ENCODE data around the gene NPAS3. TPM values are rescaled to one million over a fixed set of nuclear protein-coding genes. Genes with fewer than 3 reads are reported as not detected.

NPAS3 gene
- total RNA-seq, 2 experiments from 2014 or later, result not detected

DNA sequence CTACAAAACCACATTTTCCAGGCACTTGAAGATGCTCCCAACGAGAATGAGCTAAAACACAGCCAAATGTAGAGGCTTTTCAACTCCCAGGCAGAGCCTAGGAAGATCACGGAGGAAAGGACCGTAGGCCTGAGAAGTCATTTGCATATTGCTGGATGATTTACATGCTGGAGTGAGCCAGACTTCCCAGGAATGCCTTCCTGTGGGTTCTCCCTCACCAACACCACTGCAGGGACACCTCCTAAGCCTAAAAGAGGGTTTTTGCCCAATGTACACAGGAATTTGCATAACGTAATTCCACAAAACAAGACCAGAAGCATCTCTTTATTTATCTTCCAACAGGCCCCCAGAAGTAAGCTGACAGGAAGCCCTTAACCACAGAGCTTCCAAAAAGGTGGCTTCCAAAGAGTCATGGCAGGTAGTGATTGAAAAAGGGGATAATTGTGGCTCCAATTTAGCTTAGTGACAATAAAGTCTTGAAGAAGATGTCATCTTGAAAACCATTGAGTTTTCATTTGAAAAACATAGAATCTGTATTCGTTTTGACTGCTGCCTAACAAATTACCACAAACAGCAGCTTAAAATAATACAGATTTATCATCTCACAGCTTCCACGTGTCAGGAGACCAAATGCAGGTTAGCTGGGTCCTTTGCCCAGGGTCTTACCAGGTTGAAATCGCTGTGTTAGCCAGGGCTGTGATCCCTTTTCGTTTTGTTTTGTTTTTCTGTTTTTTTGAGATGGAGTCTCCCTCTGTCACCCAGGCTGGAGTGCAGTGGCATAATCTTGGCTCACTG is 896.0 kb downstream of the NPAS3 start:
- Mint-ChIP-seq H3K36me3 (ENCODE audit: low read depth) (no peaks in the 10 kb centered on the region), H3K9me3 (no peaks in the 10 kb centered on the region), H3K4me3 (no peak overlapping the region), H3K4me1 (ENCODE audit: low read depth) (no peaks in the 10 kb centered on the region), H3K27me3 (no peaks in the 10 kb centered on the region), H3K27ac (no peak overlapping the region)
- CTCF ChIA-PET, result interaction anchor here (0.9 to 2.6 kb wide), 6 partner anchors 14 to 497 kb away, joined by 3 to 10 read pairs (median 4); no protein-coding TSS in a partner anchor
- POLR2A ChIA-PET, result interaction anchor here (1.0 kb wide), 1 partner anchor 9 kb away, joined by 3 read pairs; no protein-coding TSS in a partner anchor
- intact Hi-C loops (cut with micrococcal nuclease), result no loop called here
- DNase-seq, result no peak
- no peak for ATAC-seq
- TF ChIP-seq, protein P1, sequence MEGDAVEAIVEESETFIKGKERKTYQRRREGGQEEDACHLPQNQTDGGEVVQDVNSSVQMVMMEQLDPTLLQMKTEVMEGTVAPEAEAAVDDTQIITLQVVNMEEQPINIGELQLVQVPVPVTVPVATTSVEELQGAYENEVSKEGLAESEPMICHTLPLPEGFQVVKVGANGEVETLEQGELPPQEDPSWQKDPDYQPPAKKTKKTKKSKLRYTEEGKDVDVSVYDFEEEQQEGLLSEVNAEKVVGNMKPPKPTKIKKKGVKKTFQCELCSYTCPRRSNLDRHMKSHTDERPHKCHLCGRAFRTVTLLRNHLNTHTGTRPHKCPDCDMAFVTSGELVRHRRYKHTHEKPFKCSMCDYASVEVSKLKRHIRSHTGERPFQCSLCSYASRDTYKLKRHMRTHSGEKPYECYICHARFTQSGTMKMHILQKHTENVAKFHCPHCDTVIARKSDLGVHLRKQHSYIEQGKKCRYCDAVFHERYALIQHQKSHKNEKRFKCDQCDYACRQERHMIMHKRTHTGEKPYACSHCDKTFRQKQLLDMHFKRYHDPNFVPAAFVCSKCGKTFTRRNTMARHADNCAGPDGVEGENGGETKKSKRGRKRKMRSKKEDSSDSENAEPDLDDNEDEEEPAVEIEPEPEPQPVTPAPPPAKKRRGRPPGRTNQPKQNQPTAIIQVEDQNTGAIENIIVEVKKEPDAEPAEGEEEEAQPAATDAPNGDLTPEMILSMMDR (IDR thresholded peaks at IDR 0.05), result no peak

DNA sequence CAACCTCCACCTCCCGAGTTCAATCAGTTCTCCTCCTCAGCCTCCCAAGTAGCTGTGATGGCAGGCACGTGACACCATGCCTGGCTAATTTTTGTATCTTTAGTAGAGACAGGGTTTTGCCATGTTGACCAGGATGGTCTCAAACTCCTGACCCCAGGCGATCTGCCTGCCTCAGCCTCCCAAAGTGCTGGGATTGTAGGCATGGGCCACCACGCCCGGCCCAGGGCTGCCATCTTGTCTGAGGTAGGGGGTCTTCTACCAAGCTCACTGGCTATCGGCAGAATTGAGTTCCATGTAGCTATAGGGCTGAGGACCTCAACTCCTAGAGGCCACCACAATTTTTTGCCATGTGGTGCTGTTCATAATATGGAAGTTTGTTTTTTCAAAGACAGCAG is 896.6 kb downstream of the NPAS3 start:
- Mint-ChIP-seq H3K4me3 (no peak overlapping the region), H3K4me1 (ENCODE audit: low read depth) (no peaks in the 10 kb centered on the region), H3K9me3 (no peaks in the 10 kb centered on the region), H3K27ac (no peak overlapping the region), H3K36me3 (ENCODE audit: low read depth) (no peaks in the 10 kb centered on the region), H3K27me3 (no peaks in the 10 kb centered on the region)
- POLR2A ChIA-PET, result interaction anchor here (1.0 kb wide), 1 partner anchor 9 kb away, joined by 3 read pairs; no protein-coding TSS in a partner anchor
- DNase-seq, result no peak
- ATAC-seq, result no peak
- intact Hi-C loops (cut with micrococcal nuclease), result no loop called here
- TF ChIP-seq, protein P1 (IDR thresholded peaks at IDR 0.05), result no peak
- CTCF ChIA-PET, result interaction anchor here (1.1 to 2.6 kb wide), 5 partner anchors 14 to 393 kb away, joined by 3 to 10 read pairs (median 5); no protein-coding TSS in a partner anchor

DNA sequence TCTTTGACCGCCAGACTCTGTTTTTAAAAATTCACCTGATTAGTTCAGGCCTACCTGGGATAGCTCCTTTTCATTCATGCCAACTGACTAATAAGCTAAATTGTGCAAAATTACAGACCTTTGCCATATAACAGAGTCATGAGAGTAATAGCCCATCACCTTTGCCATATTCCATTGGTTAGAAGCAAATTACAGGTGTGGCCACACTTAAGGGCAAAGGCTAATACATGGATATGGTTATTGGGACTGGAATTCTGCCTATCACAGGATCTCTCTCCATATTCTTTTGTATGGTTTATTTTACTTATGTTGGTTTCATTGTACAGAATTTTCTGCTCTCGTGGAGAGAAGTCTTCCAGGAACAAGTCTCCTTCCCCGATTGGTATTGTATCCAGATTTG is 897.0 kb downstream of the NPAS3 start:
- intact Hi-C loops (cut with micrococcal nuclease), result no loop called here
- no peak for DNase-seq
- Mint-ChIP-seq H3K27ac (no peak overlapping the region), H3K4me3 (no peak overlapping the region), H3K36me3 (ENCODE audit: low read depth) (no peaks in the 10 kb centered on the region), H3K9me3 (no peaks in the 10 kb centered on the region), H3K27me3 (no peaks in the 10 kb centered on the region), H3K4me1 (ENCODE audit: low read depth) (no peaks in the 10 kb centered on the region)
- TF ChIP-seq, protein P1 (IDR thresholded peaks at IDR 0.05), result no peak
- POLR2A ChIA-PET, result no interaction called here
- no peak for ATAC-seq
- CTCF ChIA-PET, result interaction anchor here (1.1 kb wide), 1 partner anchor 40 kb away, joined by 3 read pairs; no protein-coding TSS in a partner anchor

DNA sequence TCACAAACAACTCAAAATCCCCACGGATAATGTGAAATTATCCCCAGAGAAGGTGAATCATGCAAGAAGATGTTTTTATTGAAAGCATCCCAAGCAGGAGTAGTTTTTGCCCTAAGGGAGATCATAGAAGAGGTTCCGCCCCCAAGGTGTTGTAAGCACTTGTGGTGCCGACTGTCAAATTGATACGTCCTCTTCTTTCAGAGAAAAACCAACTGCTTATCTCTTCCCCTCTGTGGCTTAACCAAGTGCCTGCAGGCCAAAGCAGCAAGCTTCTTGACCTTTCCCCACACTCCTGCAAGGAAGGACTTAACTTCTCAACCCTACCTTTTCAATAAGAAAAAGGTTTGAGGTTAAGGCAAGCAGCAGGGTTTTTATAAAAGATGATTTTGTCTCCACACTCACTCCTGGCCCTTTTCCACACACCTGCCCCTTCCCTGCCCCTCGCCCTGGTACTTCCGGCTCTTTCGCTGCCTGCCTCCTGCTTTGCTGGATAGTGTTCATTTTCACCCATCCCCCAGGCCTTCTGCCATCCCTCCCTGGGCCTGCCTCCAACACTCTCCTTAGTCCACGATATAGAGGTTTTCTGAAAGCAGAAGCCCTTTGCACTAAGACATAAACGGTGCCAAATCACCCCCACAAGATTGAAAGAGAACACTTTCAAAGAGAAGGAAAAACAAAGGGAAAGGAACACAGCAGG is 897.7 kb downstream of the NPAS3 start:
- ChIA-PET CTCF (no interaction called here), POLR2A (no interaction called here)
- TF ChIP-seq, protein P1 (IDR thresholded peaks at IDR 0.05), result no peak
- Mint-ChIP-seq H3K27me3 (no peaks in the 10 kb centered on the region), H3K4me3 (no peak overlapping the region), H3K27ac (no peak overlapping the region), H3K4me1 (ENCODE audit: low read depth) (no peaks in the 10 kb centered on the region), H3K36me3 (ENCODE audit: low read depth) (no peaks in the 10 kb centered on the region), H3K9me3 (no peaks in the 10 kb centered on the region)
- DNase-seq (no peak), ATAC-seq (no peak)
- intact Hi-C loops (cut with micrococcal nuclease), result no loop called here

Data from activated CD8-positive, alpha-beta T cell treated with anti-CD3 and anti-CD28 coated beads for 36 hours (primary cell).